ENCODE data around the gene MAP6D1. TPM values are rescaled to one million over a fixed set of nuclear protein-coding genes. Genes with fewer than 3 reads are reported as not detected.
"Not testable (repeated sequence)": the region's sequence is repeated elsewhere in the genome, so short reads cannot be mapped to it uniquely, and the experiment has no call there.

MAP6D1 gene
- total and polyA plus RNA-seq, 9 of the 15 experiments (the other 6 are each of a cell fraction or from before 2014, with no cell fraction given): 0.16 to 1.5 (median 0.44) TPM; not detected in 3

DNA sequence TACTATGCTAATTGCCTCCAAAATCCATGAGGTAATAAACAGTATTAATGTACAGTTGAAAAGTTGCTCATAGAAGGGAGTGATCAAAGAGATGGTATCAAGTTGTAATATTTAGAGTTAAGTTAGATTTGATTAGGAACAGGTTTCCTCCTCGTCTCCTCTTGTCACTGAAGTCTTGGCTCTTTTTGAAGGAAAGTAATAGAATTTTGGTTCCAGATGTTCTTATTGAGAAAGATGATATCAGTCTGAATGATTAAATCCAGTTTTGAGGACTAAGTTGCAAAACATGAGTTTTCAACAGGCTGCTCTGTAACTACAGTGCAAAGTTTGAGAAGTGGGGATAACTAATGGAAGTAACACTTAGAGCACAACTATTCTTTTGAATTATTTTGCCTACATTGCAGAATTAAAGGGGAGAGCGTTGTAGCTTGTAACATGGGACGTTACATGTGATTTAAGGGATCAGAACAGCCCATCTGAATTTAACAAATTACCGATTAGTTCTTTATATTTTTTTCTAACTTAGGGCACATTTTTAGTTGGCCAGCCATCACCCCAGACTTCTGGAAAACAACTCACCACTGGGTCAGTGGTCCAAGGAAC, 48.3 kb downstream of the MAP6D1 start:
- POLR2A ChIA-PET: no interaction called here
- FAIRE-seq (no peak), DNase-seq (ENCODE audit: extremely low read depth in 1 of 4, low spot score in 3 of 4) (no peak), ATAC-seq (no peak)
- Histone ChIP-seq H3K9me1 (ENCODE audit: control insufficient read depth, insufficient read depth, low read length) (no peaks in the 10 kb centered on the region), H3K27ac (ENCODE audit: extremely low read depth, low read depth, low read length) (no peak overlapping the region), H3K36me3 (ENCODE audit: control insufficient read depth, insufficient read depth, low read length) (peaks cover 80% of the 10 kb centered on the region; the same call in 2 of the 3 replicates), H3K4me2 (ENCODE audit: insufficient read depth, low read length) (no peak overlapping the region), H3K27me3 (ENCODE audit: control insufficient read depth in 2 of 2, insufficient read depth in 2 of 2, low read length in 2 of 2) (no peaks in the 10 kb centered on the region), H4K20me1 (replicated peaks; ENCODE audit: control insufficient read depth, insufficient read depth, low read length) (no peaks in the 10 kb centered on the region), H3K4me3 (no peak overlapping the region), H3K79me2 (ENCODE audit: control insufficient read depth, insufficient read depth, low read length) (no peaks in the 10 kb centered on the region), H3K9ac (ENCODE audit: insufficient read depth in 1 of 2, low read depth in 2 of 2, low read length in 2 of 2) (no peak overlapping the region), H2AFZ (ENCODE audit: low read depth, low read length) (no peak overlapping the region), H3K9me3 (replicated peaks; ENCODE audit: control insufficient read depth, insufficient read depth, low read depth, low read length) (no peaks in the 10 kb centered on the region), H3K4me1 (replicated peaks in 1 of 2; ENCODE audit: control insufficient read depth in 2 of 2, insufficient read depth in 2 of 2, low read length in 2 of 2) (no peaks in the 10 kb centered on the region; a peak in 1 of 5 replicates)
- intact Hi-C loops (cut with micrococcal nuclease): no loop called here
- in situ Hi-C loops (cut with MboI): no loop called here
- 91% methylated on average over 4 of the region's 4 CpGs for WGBS (ENCODE audit: insufficient coverage, low coverage, missing lambda C conversion rate)
- CTCF ChIA-PET (ENCODE audit: low intra/inter-chr PET ratio): no interaction called here
- no TSS peak for BruUV-seq (replicated peaks)
- TF ChIP-seq MAFF (IDR thresholded peaks at IDR 0.05; ENCODE audit: low read length) (peak; percentile 36; the same call in 1 of the 2 replicates), ZNF316 (IDR thresholded peaks at IDR 0.05) (peak; percentile 53), ZNF444 (CRISPR knock-in tag; IDR thresholded peaks at IDR 0.05) (no peak), C11orf30 (IDR thresholded peaks at IDR 0.05; ENCODE audit: low read depth) (peak; percentile 24; the same call in 1 of the 2 replicates), ZBED1 (IDR thresholded peaks at IDR 0.05) (no peak)

DNA sequence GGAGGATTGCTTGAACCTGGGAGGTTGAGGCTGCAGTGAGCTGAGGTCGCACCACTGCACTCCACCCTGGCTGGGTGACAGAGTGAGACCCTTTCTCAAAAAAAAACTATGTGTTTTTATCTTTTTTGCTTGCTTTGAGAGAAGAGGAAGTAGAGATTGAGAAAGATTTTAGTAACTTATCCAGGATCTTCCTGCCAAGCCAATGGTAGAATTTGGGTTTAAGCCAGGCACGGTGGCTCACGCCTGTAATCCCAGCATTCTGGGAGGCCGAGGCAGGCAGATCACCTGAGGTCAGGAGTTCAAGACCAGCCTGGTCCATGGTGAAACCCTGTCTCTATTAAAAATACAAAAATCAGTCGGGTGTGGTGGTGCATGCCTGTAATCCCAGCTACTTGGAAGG, 48.9 kb downstream of the MAP6D1 start:
- CTCF ChIA-PET (ENCODE audit: low intra/inter-chr PET ratio); DNase-seq (ENCODE audit: extremely low read depth in 1 of 4, low spot score in 3 of 4); H3K4me1 ChIP-seq (replicated peaks in 1 of 2; ENCODE audit: control insufficient read depth in 2 of 2, insufficient read depth in 2 of 2, low read length in 2 of 2); H3K9ac ChIP-seq (ENCODE audit: insufficient read depth in 1 of 2, low read depth in 2 of 2, low read length in 2 of 2); H3K27me3 ChIP-seq (ENCODE audit: control insufficient read depth in 2 of 2, insufficient read depth in 2 of 2, low read length in 2 of 2); H3K9me1 ChIP-seq (ENCODE audit: control insufficient read depth, insufficient read depth, low read length); H3K79me2 ChIP-seq (ENCODE audit: control insufficient read depth, insufficient read depth, low read length); ATAC-seq; FAIRE-seq; H2AFZ ChIP-seq (ENCODE audit: low read depth, low read length); H3K4me2 ChIP-seq (ENCODE audit: insufficient read depth, low read length); H3K4me3 ChIP-seq; in situ Hi-C loops (cut with MboI); intact Hi-C loops (cut with micrococcal nuclease); H3K9me3 ChIP-seq (replicated peaks; ENCODE audit: control insufficient read depth, insufficient read depth, low read depth, low read length); H4K20me1 ChIP-seq (replicated peaks; ENCODE audit: control insufficient read depth, insufficient read depth, low read length); H3K27ac ChIP-seq (ENCODE audit: extremely low read depth, low read depth, low read length); BruUV-seq (replicated peaks): not testable (repeated sequence)
- POLR2A ChIA-PET: interaction anchor here (0.6 kb wide), 1 partner anchor 400 kb away, joined by 3 read pairs; no protein-coding TSS in a partner anchor
- WGBS (ENCODE audit: insufficient coverage, low coverage, missing lambda C conversion rate): 94% methylated on average over 5 of the region's 5 CpGs
- peaks cover 80% of the 10 kb centered on the region; the same call in 2 of the 3 replicates for H3K36me3 ChIP-seq (ENCODE audit: control insufficient read depth, insufficient read depth, low read length)
